ENCODE measurements around the gene RSAD1.

Gene RSAD1

DNA sequence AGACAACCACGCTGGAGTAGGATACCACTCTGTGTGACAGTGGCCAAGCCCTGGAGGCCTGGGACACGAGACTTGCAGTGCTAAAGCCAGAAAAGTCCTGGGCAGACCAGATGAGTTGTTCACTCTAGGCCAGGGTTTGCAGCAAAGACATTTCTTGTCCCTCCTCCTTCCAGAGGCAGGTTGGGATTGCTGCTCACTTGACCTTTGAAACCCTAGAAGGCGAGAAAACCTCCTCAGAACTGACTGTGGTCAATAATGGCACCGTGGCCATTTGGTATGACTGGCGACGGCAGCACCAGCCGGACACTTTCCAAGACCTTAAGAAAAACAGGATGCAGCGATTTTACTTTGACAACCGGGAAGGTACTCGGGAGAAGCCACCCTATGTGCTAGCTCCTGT, 44.1 kb downstream of the RSAD1 start:
- no peak for DNase-seq

DNA sequence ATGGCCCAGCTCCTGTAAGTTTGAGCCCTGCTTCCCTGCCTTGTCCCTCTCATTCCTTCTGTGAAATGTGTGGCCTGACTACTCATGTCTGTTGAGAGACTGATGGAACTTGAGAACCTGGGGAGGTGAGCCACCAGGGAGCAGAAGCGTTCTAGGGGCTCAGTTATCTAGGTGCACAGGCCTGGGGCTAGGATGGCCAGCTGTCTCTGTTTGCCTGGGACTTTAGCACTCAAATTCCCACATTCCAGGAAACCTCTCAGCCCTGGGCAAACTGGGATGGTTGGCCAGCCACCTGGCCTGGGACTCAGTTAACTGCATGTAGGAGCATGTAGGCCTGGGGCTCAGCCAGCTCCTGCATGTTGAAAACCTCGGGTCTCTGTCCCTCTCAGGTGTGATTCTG, 44.5 kb downstream of the RSAD1 start:
- DNase-seq, result no peak

- no peak for DNase-seq
Observed at GRCh38 chr17:50524838-50525237, 46.2 kb downstream of the RSAD1 start.

GRCh38 chr17:50527155-50527762, 48.6 kb downstream of the RSAD1 start:
- no peak for DNase-seq

- no peak for DNase-seq
Observed at GRCh38 chr17:50527949-50528474, 49.4 kb downstream of the RSAD1 start.

DNA sequence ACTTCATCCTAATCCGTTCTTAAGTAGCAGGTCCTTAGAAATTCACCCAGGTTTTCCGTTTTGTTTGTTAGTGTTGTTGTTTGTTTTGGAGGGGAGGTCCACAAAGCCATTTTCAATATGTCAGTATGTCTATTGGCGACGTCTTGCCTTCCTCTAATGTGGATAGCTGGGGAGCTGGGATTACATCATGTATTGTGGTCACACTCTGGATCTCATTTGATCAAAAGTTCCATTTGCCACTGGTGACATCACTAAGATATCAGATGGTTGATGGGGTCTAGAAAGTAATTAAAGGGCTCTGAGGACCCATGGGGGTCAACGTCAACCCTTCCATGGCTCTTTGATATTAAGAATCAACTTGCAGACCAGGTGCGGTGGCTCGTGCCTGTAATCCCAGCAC, 51.2 kb downstream of the RSAD1 start:
- no peak for DNase-seq

DNA sequence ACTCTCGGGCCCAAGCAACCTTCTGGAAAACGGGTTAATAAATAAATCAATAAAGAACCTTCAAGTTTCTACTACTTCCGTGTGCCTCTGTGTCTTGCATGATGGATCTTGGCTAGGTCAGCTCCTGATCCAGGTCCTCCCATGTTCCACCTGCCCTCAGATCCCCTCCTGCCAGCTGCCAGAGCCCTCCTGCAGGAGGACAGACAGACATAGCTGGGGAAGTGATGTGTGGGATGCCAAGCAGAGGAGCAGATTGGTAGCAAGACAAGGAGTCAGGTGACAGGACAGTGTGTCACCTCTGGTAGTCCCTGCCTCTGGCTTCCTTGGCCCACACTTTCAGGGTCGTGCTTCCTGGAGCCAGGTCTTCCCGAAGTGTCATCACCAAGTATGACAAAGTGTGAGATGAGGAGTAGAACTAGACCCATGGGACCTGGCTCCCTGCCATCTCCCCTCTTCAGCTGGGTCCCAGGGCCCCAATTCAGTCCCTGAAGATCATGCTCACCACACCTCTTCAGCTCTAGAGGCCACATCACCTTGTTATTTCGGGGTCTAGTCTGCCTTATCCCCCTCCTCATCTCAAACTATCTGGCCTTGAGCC, 52.9 kb downstream of the RSAD1 start:
- no peak for DNase-seq

- DNase-seq, result no peak
Observed at GRCh38 chr17:50532452-50533024, 53.9 kb downstream of the RSAD1 start, which contains the start of gene EPN3. EPN3 (plus strand) TSS chr17:50532735; CDS start chr17:50536557, 3,822 bp downstream.

GRCh38 chr17:50533185-50533584, 54.5 kb downstream of the RSAD1 start:
- DNase-seq, result no peak

GRCh38 chr17:50533720-50534148, 55.1 kb downstream of the RSAD1 start:
- no peak for DNase-seq

DNA sequence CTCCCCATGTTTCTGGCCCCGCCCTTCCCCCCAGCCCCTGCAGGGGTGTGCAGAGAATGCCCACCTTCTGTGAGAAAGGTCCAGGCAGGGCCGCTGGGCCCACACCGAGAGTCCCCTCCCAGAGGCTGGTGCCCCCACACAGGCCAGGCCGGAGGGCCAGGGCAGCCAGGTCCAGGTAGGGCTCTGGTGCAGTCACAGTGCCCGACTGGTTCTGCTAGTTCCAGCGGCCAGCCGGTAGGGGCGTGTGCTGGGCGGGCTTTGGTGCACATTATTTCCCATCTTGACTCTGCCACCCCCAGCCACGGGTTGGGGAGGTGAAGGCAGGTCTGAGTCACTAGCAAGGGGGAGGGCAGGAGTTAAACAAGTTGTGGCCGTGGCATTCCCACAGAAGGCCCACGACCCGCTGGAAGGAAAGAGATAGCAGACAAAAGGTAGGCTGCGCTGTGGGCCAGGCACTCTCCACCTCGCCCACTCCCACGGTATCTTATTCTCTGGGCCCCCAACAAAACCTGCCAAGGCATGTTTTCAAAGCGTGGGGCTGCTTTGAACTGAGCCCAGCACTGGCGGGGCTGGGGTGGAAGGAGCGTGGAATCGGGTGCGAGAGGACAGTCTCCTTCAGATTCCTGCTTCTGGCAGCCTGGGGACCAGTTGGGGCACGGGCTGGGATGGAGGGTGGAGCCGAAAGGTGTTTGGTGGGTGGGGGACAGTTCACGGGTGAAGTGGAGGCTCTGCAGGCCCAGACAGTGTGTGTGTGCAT, 55.7 kb downstream of the RSAD1 start:
- peak; percentile 11 for DNase-seq

DNA sequence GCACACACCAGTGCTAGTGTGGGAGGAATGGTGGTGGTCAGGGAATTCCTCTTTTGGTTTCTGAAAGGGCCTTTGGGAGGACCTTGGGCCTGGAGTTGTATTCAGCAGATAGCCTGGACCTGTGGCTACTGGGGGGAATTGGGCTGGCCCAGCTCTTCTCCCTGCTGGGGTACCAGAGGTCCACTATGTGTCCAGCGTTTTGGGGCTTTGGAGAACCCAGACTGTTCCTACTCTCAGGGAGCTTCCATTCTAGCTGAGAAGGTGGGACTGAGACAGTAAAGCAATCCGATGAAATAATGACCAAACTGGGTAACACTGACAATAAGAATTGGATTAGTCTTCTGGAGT, 56.3 kb downstream of the RSAD1 start:
- no peak for DNase-seq

- no peak for DNase-seq
Observed at GRCh38 chr17:50535407-50535806, 56.7 kb downstream of the RSAD1 start.

All from activated T-cell treated with anti-CD3 and anti-CD28 coated beads for 4 hours (primary cell).